Measurements from ENCODE around the gene NRIP1. TPM values are rescaled to one million over a fixed set of nuclear protein-coding genes. Genes with fewer than 3 reads are reported as not detected.

The NRIP1 gene
- total and polyA plus RNA-seq, 2 of the 8 experiments (the other 6 are each of a cell fraction or from before 2014, with no cell fraction given): 1.5 to 9.3 TPM

DNA sequence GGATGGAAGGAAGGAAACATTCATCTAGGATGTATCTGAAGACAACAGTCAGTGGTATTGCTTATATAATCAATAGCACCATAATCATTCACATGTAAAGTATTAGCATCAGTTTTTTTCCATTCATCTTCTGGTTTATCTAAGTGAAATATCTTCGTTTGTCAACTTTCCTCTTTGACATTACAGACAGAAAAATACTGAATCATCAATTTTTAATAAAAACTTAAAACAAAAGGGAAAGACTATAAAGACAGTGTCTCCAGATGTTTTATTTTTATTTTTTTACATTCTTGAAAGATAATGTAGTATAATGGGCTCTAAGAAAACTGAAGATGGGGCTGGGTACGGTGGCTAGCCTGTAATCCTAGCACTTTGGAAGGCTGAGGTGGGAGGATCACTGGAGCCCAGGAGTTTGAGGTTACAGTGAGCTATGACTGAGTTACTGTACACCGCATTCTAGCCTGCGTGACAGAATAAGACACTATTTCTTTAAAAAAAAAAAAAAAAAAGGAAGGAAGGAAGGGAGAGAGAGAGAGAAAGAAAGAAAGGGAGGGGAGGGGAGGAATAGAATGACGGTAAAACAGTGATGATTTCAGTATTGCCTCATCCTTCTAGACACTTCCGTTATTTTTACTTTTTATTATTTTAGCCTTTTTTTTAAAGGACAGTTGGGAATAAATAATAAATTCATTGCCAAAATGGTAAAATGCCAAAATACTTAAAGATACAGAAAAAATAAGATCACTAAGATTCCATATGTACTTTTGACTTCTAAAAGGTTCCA, 89.5 kb downstream of the NRIP1 start (continued):
- TF ChIP-seq, protein P1, sequence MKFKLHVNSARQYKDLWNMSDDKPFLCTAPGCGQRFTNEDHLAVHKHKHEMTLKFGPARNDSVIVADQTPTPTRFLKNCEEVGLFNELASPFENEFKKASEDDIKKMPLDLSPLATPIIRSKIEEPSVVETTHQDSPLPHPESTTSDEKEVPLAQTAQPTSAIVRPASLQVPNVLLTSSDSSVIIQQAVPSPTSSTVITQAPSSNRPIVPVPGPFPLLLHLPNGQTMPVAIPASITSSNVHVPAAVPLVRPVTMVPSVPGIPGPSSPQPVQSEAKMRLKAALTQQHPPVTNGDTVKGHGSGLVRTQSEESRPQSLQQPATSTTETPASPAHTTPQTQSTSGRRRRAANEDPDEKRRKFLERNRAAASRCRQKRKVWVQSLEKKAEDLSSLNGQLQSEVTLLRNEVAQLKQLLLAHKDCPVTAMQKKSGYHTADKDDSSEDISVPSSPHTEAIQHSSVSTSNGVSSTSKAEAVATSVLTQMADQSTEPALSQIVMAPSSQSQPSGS (IDR thresholded peaks at IDR 0.05; ENCODE audit: low read length): no peak
- TF ChIP-seq, protein P2, sequence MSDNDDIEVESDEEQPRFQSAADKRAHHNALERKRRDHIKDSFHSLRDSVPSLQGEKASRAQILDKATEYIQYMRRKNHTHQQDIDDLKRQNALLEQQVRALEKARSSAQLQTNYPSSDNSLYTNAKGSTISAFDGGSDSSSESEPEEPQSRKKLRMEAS (IDR thresholded peaks at IDR 0.05): no peak
- TF ChIP-seq GABPA (IDR thresholded peaks at IDR 0.05; ENCODE audit: borderline replicate concordance, insufficient read depth, low read length) (no peak), NANOG (IDR thresholded peaks at IDR 0.05; ENCODE audit: insufficient read depth, low read depth, low read length, poor library complexity, severe bottlenecking) (no peak), SP2 (IDR thresholded peaks at IDR 0.05; ENCODE audit: low read length) (no peak)
